PFSK-1 (cell line): ENCODE data around the gene OR2T5.
"Not testable (repeated sequence)": the region's sequence is repeated elsewhere in the genome, so short reads cannot be mapped to it uniquely, and the experiment has no call there.

Experiments
- FOXP2 ChIP-seq: optimal IDR thresholded peaks from 2 replicates; pipeline ENCODE3; 2011; ENCODE audit warnings: borderline replicate concordance, control low read depth, inconsistent platforms; ENCODE audit not compliant: insufficient read depth; ENCODE audit errors: extremely low read length, extremely low read depth
- POLR2AphosphoS5 ChIP-seq: IDR thresholded peaks from 2 replicates; pipeline ENCODE4 v1.6.1; 2012; ENCODE audit warnings: low read depth, mild to moderate bottlenecking, control low read depth, low read length, moderate library complexity
- SIN3A ChIP-seq: IDR thresholded peaks from 2 replicates; pipeline ENCODE4 v1.6.1; 2012; ENCODE audit warnings: mild to moderate bottlenecking, low read length, moderate library complexity, borderline replicate concordance; ENCODE audit not compliant: insufficient read depth
- TAF1 ChIP-seq: IDR thresholded peaks from 2 replicates; pipeline ENCODE4 v1.6.1; 2012; ENCODE audit warnings: low read length, control low read depth, borderline replicate concordance; ENCODE audit not compliant: insufficient read depth
- TF ChIP-seq, protein P1 (sequence below), 2 experiments: IDR thresholded peaks; 2 replicates each; pipeline versions ENCODE4 v1.6.1 to v1.8.0; 2011 to 2012; ENCODE audit warnings: low read depth in 2 of 2, low read length in 2 of 2, control low read depth in 1 of 2, inconsistent platforms in 1 of 2, mild to moderate bottlenecking in 1 of 2, moderate library complexity in 1 of 2; ENCODE audit not compliant: insufficient read depth in 1 of 2

DNA sequence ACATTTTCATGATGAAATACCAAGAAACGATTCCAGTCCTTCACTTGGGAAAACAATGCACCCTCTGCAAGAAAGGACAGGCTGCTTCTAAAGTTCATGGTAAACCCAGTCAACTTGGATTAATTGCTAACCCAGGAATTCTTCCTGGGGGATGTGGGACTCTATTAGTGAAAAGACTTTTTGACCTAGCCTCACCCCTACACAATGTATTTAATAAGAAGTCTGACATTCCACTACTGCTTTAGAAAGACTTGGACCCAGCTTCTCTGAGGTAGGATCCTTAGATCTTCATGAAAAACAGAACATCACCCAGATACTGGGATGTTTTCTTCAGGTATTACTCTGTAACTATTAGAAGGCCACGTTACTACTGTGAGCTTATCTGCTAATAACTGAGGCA, 43.0 kb upstream of the OR2T5 start, which contains the start of gene OR2T2:
- TF ChIP-seq POLR2AphosphoS5, TAF1, SIN3A, FOXP2: not testable (repeated sequence)
- TF ChIP-seq, protein P1, sequence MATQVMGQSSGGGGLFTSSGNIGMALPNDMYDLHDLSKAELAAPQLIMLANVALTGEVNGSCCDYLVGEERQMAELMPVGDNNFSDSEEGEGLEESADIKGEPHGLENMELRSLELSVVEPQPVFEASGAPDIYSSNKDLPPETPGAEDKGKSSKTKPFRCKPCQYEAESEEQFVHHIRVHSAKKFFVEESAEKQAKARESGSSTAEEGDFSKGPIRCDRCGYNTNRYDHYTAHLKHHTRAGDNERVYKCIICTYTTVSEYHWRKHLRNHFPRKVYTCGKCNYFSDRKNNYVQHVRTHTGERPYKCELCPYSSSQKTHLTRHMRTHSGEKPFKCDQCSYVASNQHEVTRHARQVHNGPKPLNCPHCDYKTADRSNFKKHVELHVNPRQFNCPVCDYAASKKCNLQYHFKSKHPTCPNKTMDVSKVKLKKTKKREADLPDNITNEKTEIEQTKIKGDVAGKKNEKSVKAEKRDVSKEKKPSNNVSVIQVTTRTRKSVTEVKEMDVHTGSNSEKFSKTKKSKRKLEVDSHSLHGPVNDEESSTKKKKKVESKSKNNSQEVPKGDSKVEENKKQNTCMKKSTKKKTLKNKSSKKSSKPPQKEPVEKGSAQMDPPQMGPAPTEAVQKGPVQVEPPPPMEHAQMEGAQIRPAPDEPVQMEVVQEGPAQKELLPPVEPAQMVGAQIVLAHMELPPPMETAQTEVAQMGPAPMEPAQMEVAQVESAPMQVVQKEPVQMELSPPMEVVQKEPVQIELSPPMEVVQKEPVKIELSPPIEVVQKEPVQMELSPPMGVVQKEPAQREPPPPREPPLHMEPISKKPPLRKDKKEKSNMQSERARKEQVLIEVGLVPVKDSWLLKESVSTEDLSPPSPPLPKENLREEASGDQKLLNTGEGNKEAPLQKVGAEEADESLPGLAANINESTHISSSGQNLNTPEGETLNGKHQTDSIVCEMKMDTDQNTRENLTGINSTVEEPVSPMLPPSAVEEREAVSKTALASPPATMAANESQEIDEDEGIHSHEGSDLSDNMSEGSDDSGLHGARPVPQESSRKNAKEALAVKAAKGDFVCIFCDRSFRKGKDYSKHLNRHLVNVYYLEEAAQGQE (IDR thresholded peaks at IDR 0.05; ENCODE audit: insufficient read depth in 1 of 2, low read depth in 2 of 2, low read length in 2 of 2), result not testable (repeated sequence)
